Heart right ventricle (tissue), 16 donors: ENCODE data around the gene PTPRD. TPM values are rescaled to one million over a fixed set of nuclear protein-coding genes. Genes with fewer than 3 reads are reported as not detected.

Source experiments
- ATAC-seq, 8 donors: fragments of 200-7000 bp; cut with Tn5 transposase; one replicate each; pipeline ENCODE4 v1.9.1; 2020; ENCODE audit warnings: mild to moderate bottlenecking in 8 of 8, moderate library complexity in 8 of 8, moderate number of reproducible peaks in 1 of 8
- DNase-seq, 2 donors: peaks; one replicate each; pipeline ENCODE4 v3.0.0-alpha.2; 2020
- H3K27ac ChIP-seq, 10 donors: fragments of 200-600 bp; sonication (generic) in 2 of 10; one replicate each; pipeline versions ENCODE4 v1.5.0 to v1.8.0; 2020 to 2022; ENCODE audit warnings: mild to moderate bottlenecking in 3 of 10
- H3K27me3 ChIP-seq, 7 donors: fragments of 200-600 bp; one replicate each; pipeline ENCODE4 v1.8.0; 2021 to 2022; ENCODE audit warnings: mild to moderate bottlenecking in 2 of 7
- H3K36me3 ChIP-seq, 9 donors: fragments of 200-600 bp; sonication (generic) in 1 of 9; one replicate each; pipeline versions ENCODE4 v1.5.0 to v1.8.0; 2020 to 2022; ENCODE audit warnings: mild to moderate bottlenecking in 2 of 9
- H3K4me1 ChIP-seq, 9 donors: fragments of 200-600 bp; sonication (generic) in 1 of 9; one replicate each; pipeline versions ENCODE4 v1.5.0 to v1.8.0; 2020 to 2022; ENCODE audit warnings: mild to moderate bottlenecking in 4 of 9
- H3K4me3 ChIP-seq, 10 donors: fragments of 200-600 bp; sonication (generic) in 2 of 10; one replicate each; pipeline versions ENCODE4 v1.5.0 to v1.8.0; 2020 to 2022; ENCODE audit warnings: mild to moderate bottlenecking in 7 of 10, moderate library complexity in 2 of 10
- H3K9me3 ChIP-seq, 11 donors: fragments of 200-600 bp in 10 of 11; sonication (generic) in 2 of 11; one replicate each; pipeline versions ENCODE4 v1.5.0 to v1.8.0; 2013 to 2022; ENCODE audit warnings: mild to moderate bottlenecking in 2 of 11, control low read depth in 1 of 11, moderate library complexity in 1 of 11
- WGBS, 2 donors: extraction: QIAGEN DNeasy Blood & Tissue Kit; methylation state at CpG; one replicate each; pipeline ENCODE4 v1.1.7; 2013; ENCODE audit warnings: inconsistent platforms in 1 of 2; 5-methylcytosine and 5-hydroxymethylcytosine counted together
- intact Hi-C, 10 donors: fragments of 100-400 bp; cut with DNase I; formaldehyde crosslinking; loops; one replicate each; pipeline versions ENCODE4 v1.11.1 to v1.14.2; 2022
- polyA plus RNA-seq, 2 donors: library from polyadenylated mRNA; stranded (reverse); fragments of 200-250 nt; gene quantifications; one replicate each; pipeline ENCODE4 v1.2.3, GENCODE V29; 2013
- total RNA-seq, 10 donors: library from RNA; stranded (reverse); fragmentation: NEBNext Ultra II Directional in 3 of 10; extraction: Animal tissue kit (Norgen Biotek cat#: 25700) in 3 of 10; gene quantifications; one replicate each; pipeline versions ENCODE4 v1.2.1 to v1.2.4, GENCODE V29; 2021 to 2023
- TF ChIP-seq, protein P1 (sequence below), 9 donors: fragments of 200-600 bp; sonication (generic) in 2 of 9; IDR thresholded peaks; one replicate each; pipeline versions ENCODE4 v1.5.0 to v1.8.0; 2021 to 2022; ENCODE audit warnings: antibody characterized with exemption in 9 of 9, mild to moderate bottlenecking in 5 of 9, moderate library complexity in 1 of 9
- donor health status: Arrhythmogenic right ventricular cardiomyopathy.
- donor health status: ischemic (EF 13 %, LVEDD 7.1; RV severe dilation, severe dysfunction).
- donor health status: healthy with polysubstance abuse.
- donor health status: DM: no; HTN: yes; CAD: no.
- donor health status: DM: no; HTN: no; CAD: no.
- donor health status: ischemic (EF 25% LVEDD 6.9; RV normal size, moderate dysfunction).
- donor health status: ischemic (EF 25% LVEDD 5.7; RV mildly dilated, moderate dysfunction).
- donor health status: healthy.
- donor health status: DM: yes; HTN: yes; CAD: no.
- donor health status: Ischemic cardiomyopathy.
- donor health status: ischemic (EF 35%, LVEDD 5.7; RV mildly dilated, moderate dysfunction).
- donor health status: nonischemic (EF 11% LVEDD 7.7; RV severe dilation, severe dysfunction).
- donor health status: DM: yes; HTN: yes; CAD: no.
- donor health status: PGD.
- donor health status: ischemic (EF 29% LVEDD 5.4; RV normal size, mild dysfunction).
- donor health status: nonischemic (EF 23%, LVEDD 6.1; RV moderate dilation, normal function).

PTPRD gene
- total and polyA plus RNA-seq, 12 donors, result 1.4 to 25.2 (median 13.0) TPM

DNA sequence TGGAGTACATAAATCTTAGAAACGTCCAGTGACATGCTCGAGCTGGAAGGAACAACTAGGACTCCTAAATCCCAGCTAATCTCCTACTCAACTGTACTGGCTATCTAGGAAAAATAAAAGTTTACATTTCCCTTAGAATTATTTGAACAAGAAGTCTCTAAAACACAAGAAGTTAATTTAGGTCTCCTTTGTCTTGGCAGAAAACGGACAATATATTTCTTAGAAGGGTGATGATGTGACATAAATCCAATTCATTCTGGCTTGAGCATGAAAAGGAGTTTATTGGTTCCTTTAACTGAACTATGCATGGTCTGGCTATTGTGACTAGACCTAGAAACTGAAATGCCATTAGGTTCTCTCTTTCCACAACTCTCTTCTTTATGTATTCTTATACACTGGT is 1571.0 kb downstream of the PTPRD start:
- DNase-seq (no peak), ATAC-seq (no peak)
- Histone ChIP-seq H3K27me3 (no peaks in the 10 kb centered on the region), H3K27ac (no peak overlapping the region), H3K9me3 (no peaks in the 10 kb centered on the region), H3K4me3 (no peak overlapping the region), H3K36me3 (no peaks in the 10 kb centered on the region), H3K4me1 (no peaks in the 10 kb centered on the region)
- 74 to 84% methylated on average over 3 of the region's 3 CpGs for WGBS, 2 donors
- TF ChIP-seq, protein P1, sequence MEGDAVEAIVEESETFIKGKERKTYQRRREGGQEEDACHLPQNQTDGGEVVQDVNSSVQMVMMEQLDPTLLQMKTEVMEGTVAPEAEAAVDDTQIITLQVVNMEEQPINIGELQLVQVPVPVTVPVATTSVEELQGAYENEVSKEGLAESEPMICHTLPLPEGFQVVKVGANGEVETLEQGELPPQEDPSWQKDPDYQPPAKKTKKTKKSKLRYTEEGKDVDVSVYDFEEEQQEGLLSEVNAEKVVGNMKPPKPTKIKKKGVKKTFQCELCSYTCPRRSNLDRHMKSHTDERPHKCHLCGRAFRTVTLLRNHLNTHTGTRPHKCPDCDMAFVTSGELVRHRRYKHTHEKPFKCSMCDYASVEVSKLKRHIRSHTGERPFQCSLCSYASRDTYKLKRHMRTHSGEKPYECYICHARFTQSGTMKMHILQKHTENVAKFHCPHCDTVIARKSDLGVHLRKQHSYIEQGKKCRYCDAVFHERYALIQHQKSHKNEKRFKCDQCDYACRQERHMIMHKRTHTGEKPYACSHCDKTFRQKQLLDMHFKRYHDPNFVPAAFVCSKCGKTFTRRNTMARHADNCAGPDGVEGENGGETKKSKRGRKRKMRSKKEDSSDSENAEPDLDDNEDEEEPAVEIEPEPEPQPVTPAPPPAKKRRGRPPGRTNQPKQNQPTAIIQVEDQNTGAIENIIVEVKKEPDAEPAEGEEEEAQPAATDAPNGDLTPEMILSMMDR (IDR thresholded peaks at IDR 0.05), result no peak
- intact Hi-C loops, result no loop called here

DNA sequence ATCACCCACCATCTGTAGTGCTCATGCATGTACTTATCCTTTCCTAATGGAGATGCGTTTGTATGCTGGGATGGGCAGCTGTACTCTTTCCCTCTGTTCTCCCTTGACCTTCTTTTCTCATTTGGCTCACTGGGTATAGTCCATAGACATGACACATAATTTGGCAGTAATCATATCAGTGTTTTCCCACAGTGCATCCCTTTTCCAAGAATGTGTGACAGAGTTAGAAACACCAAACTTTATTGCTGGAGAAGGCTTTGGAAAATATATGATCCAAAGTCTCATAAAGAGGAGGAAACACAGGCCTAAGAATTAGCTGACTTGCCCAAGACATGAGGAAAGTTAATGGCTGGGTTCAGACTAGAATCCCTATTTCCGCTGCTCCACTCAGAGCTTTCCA is 1579.8 kb downstream of the PTPRD start:
- ATAC-seq (peak; percentile 23 to 70 (median 58)), DNase-seq (no peak)
- Histone ChIP-seq H3K27me3 (no peaks in the 10 kb centered on the region), H3K36me3 (no peaks in the 10 kb centered on the region), H3K27ac (peak overlapping the region in 1 of 10 donors; percentile 8), H3K9me3 (peaks cover 0 to 10% (median 0%) of the 10 kb centered on the region in 11 donors), H3K4me1 (no peaks in the 10 kb centered on the region), H3K4me3 (no peak overlapping the region)
- TF ChIP-seq, protein P1 (IDR thresholded peaks at IDR 0.05), result no peak
- intact Hi-C loops, result no loop called here
- 64 to 80% methylated on average over 2 of the region's 2 CpGs for WGBS, 2 donors

DNA sequence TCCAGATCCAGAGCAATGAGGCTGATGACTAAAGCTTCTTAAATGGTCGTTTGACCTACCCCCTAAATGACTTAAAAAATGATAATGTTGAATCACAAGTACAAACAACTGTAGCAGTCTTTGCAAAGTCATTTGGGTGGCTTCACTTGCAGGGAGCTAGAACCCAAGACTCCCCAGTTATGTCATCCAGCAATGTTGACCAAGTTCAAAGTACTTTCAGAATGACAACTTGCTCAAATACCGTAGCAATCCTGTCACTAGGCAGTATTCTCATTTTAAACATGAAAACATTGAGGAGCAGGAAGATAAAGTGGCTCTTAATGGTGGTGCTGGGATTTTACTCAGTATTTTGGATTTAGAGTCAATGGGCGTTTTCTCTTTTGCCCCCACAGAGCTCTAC is 1596.2 kb downstream of the PTPRD start:
- intact Hi-C loops, result no loop called here
- 64 to 76% methylated on average over 3 of the region's 3 CpGs for WGBS, 2 donors
- TF ChIP-seq, protein P1 (IDR thresholded peaks at IDR 0.05), result no peak
- H3K4me1 ChIP-seq, result no peaks in the 10 kb centered on the region
- DNase-seq, result no peak
- peaks cover 0 to 8% (median 0%) of the 10 kb centered on the region in 11 donors for H3K9me3 ChIP-seq
- no peaks in the 10 kb centered on the region for H3K36me3 ChIP-seq
- no peak overlapping the region for H3K4me3 ChIP-seq
- no peak for ATAC-seq
- H3K27ac ChIP-seq, result no peak overlapping the region
- no peaks in the 10 kb centered on the region for H3K27me3 ChIP-seq

DNA sequence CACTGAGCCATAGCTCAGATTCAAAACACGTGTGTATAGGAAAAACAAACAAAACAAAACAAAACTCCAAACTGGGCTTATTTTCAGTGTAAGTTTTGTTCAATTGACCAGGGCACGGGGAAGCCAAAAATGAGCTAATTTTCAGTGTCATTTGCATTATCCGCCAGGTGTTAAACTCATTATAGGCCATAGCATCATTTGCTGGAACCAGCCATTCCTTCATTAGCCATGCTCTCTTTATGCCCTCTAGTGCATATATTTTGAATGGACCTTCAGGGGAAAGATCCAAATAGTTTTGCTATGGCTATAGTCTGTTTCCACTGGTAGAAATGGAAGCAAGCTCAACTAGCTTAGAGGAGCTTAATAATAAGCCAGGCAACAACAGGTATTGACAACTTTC is 1608.0 kb downstream of the PTPRD start:
- Histone ChIP-seq H3K9me3 (no peaks in the 10 kb centered on the region), H3K36me3 (no peaks in the 10 kb centered on the region), H3K27ac (no peak overlapping the region), H3K4me3 (no peak overlapping the region), H3K27me3 (no peaks in the 10 kb centered on the region), H3K4me1 (peaks cover 0 to 9% (median 0%) of the 10 kb centered on the region in 9 donors)
- 64 to 73% methylated on average over 3 of the region's 3 CpGs for WGBS, 2 donors
- intact Hi-C loops, result loop anchor here in 3 of 10 donors (5.0 to 10.0 kb wide), 3 partner anchors 110 to 520 kb away; no protein-coding TSS in a partner anchor
- TF ChIP-seq, protein P1 (IDR thresholded peaks at IDR 0.05), result peak in 4 of 9 donors; percentile 5 to 26 (median 10)
- DNase-seq, result no peak
- no peak for ATAC-seq
